ENCODE data around the gene GXYLT2.

The GXYLT2 gene

DNA sequence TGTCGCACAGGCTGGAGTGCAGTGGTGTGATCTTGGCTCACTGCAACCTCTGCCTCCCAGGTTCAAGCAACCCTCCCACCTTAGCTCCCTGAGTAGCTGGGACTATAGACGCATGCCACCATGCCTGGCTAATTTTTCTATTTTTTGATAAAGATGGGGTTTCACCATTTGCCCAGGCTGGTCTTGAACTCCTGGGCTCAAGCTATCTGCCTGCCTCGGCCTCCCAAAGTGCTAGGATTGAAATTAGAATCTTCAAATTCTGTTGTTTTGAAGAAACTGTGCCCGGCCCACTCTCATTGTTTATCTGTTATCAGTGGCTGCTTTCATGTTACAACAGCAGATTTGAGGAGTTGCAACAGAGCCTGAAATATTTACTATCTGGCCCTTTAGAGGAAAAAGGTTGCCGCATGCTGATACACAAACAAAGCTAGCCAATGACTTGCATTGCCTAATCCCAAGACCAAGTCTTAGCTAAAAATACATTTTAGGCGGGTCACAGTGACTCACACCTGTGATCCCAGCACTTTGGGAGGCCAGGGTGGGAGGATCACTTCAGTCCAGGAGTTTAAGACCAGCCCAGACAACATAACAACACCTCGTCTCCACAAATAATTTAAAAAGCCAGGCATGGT lies 65.6 kb downstream of the GXYLT2 start:
- TF ChIP-seq EZH2phosphoT487 (IDR thresholded peaks at IDR 0.05; ENCODE audit: low read length) (no peak), EZH2 (optimal IDR thresholded peaks at IDR 0.05; ENCODE audit: low read depth, low read length) (no peak)
- TF ChIP-seq, protein P1, sequence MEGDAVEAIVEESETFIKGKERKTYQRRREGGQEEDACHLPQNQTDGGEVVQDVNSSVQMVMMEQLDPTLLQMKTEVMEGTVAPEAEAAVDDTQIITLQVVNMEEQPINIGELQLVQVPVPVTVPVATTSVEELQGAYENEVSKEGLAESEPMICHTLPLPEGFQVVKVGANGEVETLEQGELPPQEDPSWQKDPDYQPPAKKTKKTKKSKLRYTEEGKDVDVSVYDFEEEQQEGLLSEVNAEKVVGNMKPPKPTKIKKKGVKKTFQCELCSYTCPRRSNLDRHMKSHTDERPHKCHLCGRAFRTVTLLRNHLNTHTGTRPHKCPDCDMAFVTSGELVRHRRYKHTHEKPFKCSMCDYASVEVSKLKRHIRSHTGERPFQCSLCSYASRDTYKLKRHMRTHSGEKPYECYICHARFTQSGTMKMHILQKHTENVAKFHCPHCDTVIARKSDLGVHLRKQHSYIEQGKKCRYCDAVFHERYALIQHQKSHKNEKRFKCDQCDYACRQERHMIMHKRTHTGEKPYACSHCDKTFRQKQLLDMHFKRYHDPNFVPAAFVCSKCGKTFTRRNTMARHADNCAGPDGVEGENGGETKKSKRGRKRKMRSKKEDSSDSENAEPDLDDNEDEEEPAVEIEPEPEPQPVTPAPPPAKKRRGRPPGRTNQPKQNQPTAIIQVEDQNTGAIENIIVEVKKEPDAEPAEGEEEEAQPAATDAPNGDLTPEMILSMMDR (IDR thresholded peaks at IDR 0.05; ENCODE audit: low read length), result no peak
- Histone ChIP-seq H3K4me1 (ENCODE audit: low read length) (no peaks in the 10 kb centered on the region), H3K36me3 (replicated peaks; ENCODE audit: insufficient read depth, low read length) (no peaks in the 10 kb centered on the region), H3F3A (ENCODE audit: insufficient read depth, low read length) (no peaks in the 10 kb centered on the region), H3K4me2 (ENCODE audit: low read depth, low read length) (no peak overlapping the region), H4K20me1 (ENCODE audit: insufficient read depth, low read length) (no peaks in the 10 kb centered on the region), H3K9me3 (replicated peaks; ENCODE audit: insufficient read depth, low read length) (no peaks in the 10 kb centered on the region), H3K79me2 (ENCODE audit: low read length) (no peaks in the 10 kb centered on the region), H2AFZ (ENCODE audit: low read length) (no peak overlapping the region), H3K9me2 (replicated peaks; ENCODE audit: insufficient read depth, low read length) (no peaks in the 10 kb centered on the region), H3K27ac (ENCODE audit: low read length) (no peak overlapping the region), H3K9ac (ENCODE audit: low read length) (no peak overlapping the region), H3K27me3 (replicated peaks; ENCODE audit: insufficient read depth, low read length) (no peaks in the 10 kb centered on the region), H3K4me3 (ENCODE audit: low read length) (no peak overlapping the region)
- DNase-seq, result no peak

GRCh38 chr3:72957297-72957696 lies 69.5 kb downstream of the GXYLT2 start:
- H4K20me1 ChIP-seq (ENCODE audit: insufficient read depth, low read length), result no peaks in the 10 kb centered on the region
- H3K79me2 ChIP-seq (ENCODE audit: low read length), result no peaks in the 10 kb centered on the region
- no peaks in the 10 kb centered on the region for H3K9me2 ChIP-seq (replicated peaks; ENCODE audit: insufficient read depth, low read length)
- H3K9ac ChIP-seq (ENCODE audit: low read length), result no peak overlapping the region
- no peak overlapping the region for H3K4me3 ChIP-seq (ENCODE audit: low read length)
- no peak overlapping the region for H3K27ac ChIP-seq (ENCODE audit: low read length)
- H3K9me3 ChIP-seq (replicated peaks; ENCODE audit: insufficient read depth, low read length), result no peaks in the 10 kb centered on the region
- H2AFZ ChIP-seq (ENCODE audit: low read length), result no peak overlapping the region
- TF ChIP-seq EZH2phosphoT487 (IDR thresholded peaks at IDR 0.05; ENCODE audit: low read length) (no peak), EZH2 (optimal IDR thresholded peaks at IDR 0.05; ENCODE audit: low read depth, low read length) (no peak)
- TF ChIP-seq, protein P1 (IDR thresholded peaks at IDR 0.05; ENCODE audit: low read length), result no peak
- no peaks in the 10 kb centered on the region for H3F3A ChIP-seq (ENCODE audit: insufficient read depth, low read length)
- no peak for DNase-seq
- H3K36me3 ChIP-seq (replicated peaks; ENCODE audit: insufficient read depth, low read length), result no peaks in the 10 kb centered on the region
- H3K4me1 ChIP-seq (ENCODE audit: low read length), result no peaks in the 10 kb centered on the region
- H3K27me3 ChIP-seq (replicated peaks; ENCODE audit: insufficient read depth, low read length), result no peaks in the 10 kb centered on the region
- H3K4me2 ChIP-seq (ENCODE audit: low read depth, low read length), result no peak overlapping the region

DNA sequence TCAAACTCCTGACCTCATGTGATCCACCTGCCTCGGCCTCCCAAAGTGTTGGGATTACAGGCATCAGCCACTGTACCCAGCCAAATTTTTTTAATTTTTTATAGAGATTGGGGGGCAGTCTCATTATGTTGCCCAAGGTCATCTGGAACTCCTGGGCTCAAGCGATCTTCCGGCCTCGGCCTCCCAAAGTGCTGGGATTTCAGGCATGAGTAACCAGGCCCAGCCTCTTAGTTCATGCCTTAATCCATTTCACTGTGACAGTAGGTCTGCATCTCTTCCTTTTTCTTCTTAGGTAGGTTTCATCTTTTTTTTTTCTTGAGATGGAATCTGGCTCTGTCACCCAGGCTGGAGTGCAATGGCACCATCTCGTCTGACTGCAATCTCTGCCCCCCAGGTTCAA lies 71.5 kb downstream of the GXYLT2 start:
- Histone ChIP-seq H3K4me2 (ENCODE audit: low read depth, low read length) (no peak overlapping the region), H3K4me1 (ENCODE audit: low read length) (no peaks in the 10 kb centered on the region), H3F3A (ENCODE audit: insufficient read depth, low read length) (no peaks in the 10 kb centered on the region), H3K4me3 (ENCODE audit: low read length) (no peak overlapping the region), H3K27me3 (replicated peaks; ENCODE audit: insufficient read depth, low read length) (no peaks in the 10 kb centered on the region), H3K9ac (ENCODE audit: low read length) (no peak overlapping the region), H3K9me2 (replicated peaks; ENCODE audit: insufficient read depth, low read length) (no peaks in the 10 kb centered on the region), H3K36me3 (replicated peaks; ENCODE audit: insufficient read depth, low read length) (no peaks in the 10 kb centered on the region), H4K20me1 (ENCODE audit: insufficient read depth, low read length) (no peaks in the 10 kb centered on the region), H2AFZ (ENCODE audit: low read length) (no peak overlapping the region), H3K9me3 (replicated peaks; ENCODE audit: insufficient read depth, low read length) (no peaks in the 10 kb centered on the region), H3K79me2 (ENCODE audit: low read length) (no peaks in the 10 kb centered on the region), H3K27ac (ENCODE audit: low read length) (no peak overlapping the region)
- no peak for DNase-seq
- TF ChIP-seq EZH2phosphoT487 (IDR thresholded peaks at IDR 0.05; ENCODE audit: low read length) (no peak), EZH2 (optimal IDR thresholded peaks at IDR 0.05; ENCODE audit: low read depth, low read length) (no peak)
- TF ChIP-seq, protein P1 (IDR thresholded peaks at IDR 0.05; ENCODE audit: low read length), result no peak
